Measurements from ENCODE around the gene SPTLC2.

DNA sequence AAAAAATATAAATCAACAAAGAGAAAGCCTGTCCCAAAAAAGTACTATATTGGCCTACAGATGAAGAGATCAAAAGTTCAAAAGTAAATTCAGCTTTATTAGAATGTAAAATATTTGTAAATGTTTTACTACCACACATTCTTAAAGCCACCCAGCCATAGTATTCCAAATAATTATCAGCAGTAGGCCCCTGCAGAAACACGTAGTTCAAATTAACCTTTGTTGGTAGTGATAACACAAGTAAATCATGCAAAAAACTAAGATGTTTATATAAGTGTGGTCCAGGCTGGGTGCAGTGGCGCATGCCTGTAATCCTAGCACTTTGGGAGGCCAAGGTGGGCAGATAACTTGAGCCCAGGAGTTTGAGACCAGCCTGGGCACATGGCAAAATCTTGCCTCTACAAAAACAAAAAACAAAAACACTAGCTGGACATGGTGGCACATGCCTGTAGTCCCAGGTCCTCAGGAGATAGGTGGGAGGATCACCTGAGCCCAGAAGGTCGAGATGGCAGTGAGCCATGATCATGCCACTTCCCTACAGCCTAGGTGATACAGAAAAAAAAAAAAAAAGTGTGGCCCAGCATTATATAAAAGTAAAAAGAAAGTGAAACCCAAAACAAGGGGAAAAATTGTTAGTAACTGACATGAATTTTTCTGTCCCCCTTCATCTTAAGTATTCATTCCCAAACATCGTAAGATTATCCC, 17.9 kb downstream of the SPTLC2 start:
- TF ChIP-seq, protein P1, sequence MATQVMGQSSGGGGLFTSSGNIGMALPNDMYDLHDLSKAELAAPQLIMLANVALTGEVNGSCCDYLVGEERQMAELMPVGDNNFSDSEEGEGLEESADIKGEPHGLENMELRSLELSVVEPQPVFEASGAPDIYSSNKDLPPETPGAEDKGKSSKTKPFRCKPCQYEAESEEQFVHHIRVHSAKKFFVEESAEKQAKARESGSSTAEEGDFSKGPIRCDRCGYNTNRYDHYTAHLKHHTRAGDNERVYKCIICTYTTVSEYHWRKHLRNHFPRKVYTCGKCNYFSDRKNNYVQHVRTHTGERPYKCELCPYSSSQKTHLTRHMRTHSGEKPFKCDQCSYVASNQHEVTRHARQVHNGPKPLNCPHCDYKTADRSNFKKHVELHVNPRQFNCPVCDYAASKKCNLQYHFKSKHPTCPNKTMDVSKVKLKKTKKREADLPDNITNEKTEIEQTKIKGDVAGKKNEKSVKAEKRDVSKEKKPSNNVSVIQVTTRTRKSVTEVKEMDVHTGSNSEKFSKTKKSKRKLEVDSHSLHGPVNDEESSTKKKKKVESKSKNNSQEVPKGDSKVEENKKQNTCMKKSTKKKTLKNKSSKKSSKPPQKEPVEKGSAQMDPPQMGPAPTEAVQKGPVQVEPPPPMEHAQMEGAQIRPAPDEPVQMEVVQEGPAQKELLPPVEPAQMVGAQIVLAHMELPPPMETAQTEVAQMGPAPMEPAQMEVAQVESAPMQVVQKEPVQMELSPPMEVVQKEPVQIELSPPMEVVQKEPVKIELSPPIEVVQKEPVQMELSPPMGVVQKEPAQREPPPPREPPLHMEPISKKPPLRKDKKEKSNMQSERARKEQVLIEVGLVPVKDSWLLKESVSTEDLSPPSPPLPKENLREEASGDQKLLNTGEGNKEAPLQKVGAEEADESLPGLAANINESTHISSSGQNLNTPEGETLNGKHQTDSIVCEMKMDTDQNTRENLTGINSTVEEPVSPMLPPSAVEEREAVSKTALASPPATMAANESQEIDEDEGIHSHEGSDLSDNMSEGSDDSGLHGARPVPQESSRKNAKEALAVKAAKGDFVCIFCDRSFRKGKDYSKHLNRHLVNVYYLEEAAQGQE (IDR thresholded peaks at IDR 0.05; ENCODE audit: insufficient replicate concordance, low read depth), result no peak
- TF ChIP-seq, protein P2, sequence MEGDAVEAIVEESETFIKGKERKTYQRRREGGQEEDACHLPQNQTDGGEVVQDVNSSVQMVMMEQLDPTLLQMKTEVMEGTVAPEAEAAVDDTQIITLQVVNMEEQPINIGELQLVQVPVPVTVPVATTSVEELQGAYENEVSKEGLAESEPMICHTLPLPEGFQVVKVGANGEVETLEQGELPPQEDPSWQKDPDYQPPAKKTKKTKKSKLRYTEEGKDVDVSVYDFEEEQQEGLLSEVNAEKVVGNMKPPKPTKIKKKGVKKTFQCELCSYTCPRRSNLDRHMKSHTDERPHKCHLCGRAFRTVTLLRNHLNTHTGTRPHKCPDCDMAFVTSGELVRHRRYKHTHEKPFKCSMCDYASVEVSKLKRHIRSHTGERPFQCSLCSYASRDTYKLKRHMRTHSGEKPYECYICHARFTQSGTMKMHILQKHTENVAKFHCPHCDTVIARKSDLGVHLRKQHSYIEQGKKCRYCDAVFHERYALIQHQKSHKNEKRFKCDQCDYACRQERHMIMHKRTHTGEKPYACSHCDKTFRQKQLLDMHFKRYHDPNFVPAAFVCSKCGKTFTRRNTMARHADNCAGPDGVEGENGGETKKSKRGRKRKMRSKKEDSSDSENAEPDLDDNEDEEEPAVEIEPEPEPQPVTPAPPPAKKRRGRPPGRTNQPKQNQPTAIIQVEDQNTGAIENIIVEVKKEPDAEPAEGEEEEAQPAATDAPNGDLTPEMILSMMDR (IDR thresholded peaks at IDR 0.05; ENCODE audit: insufficient read depth, low read length), result no peak
- TF ChIP-seq GABPA (IDR thresholded peaks at IDR 0.05; ENCODE audit: low read depth), result no peak
- TF ChIP-seq POLR2AphosphoS5 (IDR thresholded peaks at IDR 0.05; ENCODE audit: low read depth), result no peak
- no peak for TF ChIP-seq SPI1 (IDR thresholded peaks at IDR 0.05; ENCODE audit: borderline replicate concordance, low read depth)

Data from HL-60 (cell line).